ENCODE data around the gene UNK.
"Not testable (repeated sequence)": the region's sequence is repeated elsewhere in the genome, so short reads cannot be mapped to it uniquely, and the experiment has no call there.

UNK gene

GRCh38 chr17:75853433-75853832 lies 68.8 kb downstream of the UNK start:
- no peak for DNase-seq

- no peak for DNase-seq
Observed at GRCh38 chr17:75854101-75854748, 69.6 kb downstream of the UNK start.

- no peak for DNase-seq
Observed at GRCh38 chr17:75854881-75855309, 70.3 kb downstream of the UNK start.

- DNase-seq: peak; percentile 100
Observed at GRCh38 chr17:75855310-75856061, 70.9 kb downstream of the UNK start, which contains the start of gene WBP2. WBP2 (minus strand) TSS chr17:75855335; CDS start chr17:75855297, 38 bp downstream.

GRCh38 chr17:75856062-75856756 lies 71.6 kb downstream of the UNK start:
- no peak for DNase-seq

GRCh38 chr17:75859358-75859757 lies 74.8 kb downstream of the UNK start:
- DNase-seq: not testable (repeated sequence)

- DNase-seq: no peak
Observed at GRCh38 chr17:75861927-75862317, 77.3 kb downstream of the UNK start.

GRCh38 chr17:75864448-75864871 lies 79.9 kb downstream of the UNK start:
- DNase-seq: no peak

GRCh38 chr17:75864887-75865286 lies 80.3 kb downstream of the UNK start:
- DNase-seq: not testable (repeated sequence)

- not testable (repeated sequence) for DNase-seq
Observed at GRCh38 chr17:75865404-75866188, 81.0 kb downstream of the UNK start.

- not testable (repeated sequence) for DNase-seq
Observed at GRCh38 chr17:75868730-75869281, 84.2 kb downstream of the UNK start.

GRCh38 chr17:75869282-75870141 lies 84.9 kb downstream of the UNK start:
- DNase-seq: peak; percentile 64

- not testable (repeated sequence) for DNase-seq
Observed at GRCh38 chr17:75870228-75870627, 85.6 kb downstream of the UNK start.

GRCh38 chr17:75872434-75873351 lies 88.1 kb downstream of the UNK start:
- no peak for DNase-seq

- no peak for DNase-seq
Observed at GRCh38 chr17:75873587-75874322, 89.1 kb downstream of the UNK start.

- no peak for DNase-seq
Observed at GRCh38 chr17:75874323-75875181, 89.9 kb downstream of the UNK start.

Data from NCI-H446 treated with DMSO at 0.1 percent for 48 hours (cell line).